Heart left ventricle (tissue), 16 donors: ENCODE data around the gene PARD3. TPM values are rescaled to one million over a fixed set of nuclear protein-coding genes. Genes with fewer than 3 reads are reported as not detected.

Source experiments
- ATAC-seq, 4 donors: fragments of 200-7000 bp; cut with Tn5 transposase; one replicate each; pipeline ENCODE4 v1.9.1; 2020 to 2022; ENCODE audit warnings: moderate library complexity in 4 of 4, mild to moderate bottlenecking in 3 of 4, moderate number of reproducible peaks in 1 of 4
- DNase-seq, 5 donors: peaks; one replicate each; pipeline ENCODE4 v3.0.0-alpha.2; 2020
- H3K27ac ChIP-seq, 12 donors: fragments of 200-600 bp; sonication (generic) in 4 of 12; one replicate each; pipeline versions ENCODE4 v1.5.0 to v1.8.0; 2016 to 2022; ENCODE audit warnings: mild to moderate bottlenecking in 2 of 12
- H3K27me3 ChIP-seq, 9 donors: fragments of 200-600 bp; sonication (generic) in 2 of 9; one replicate each; pipeline versions ENCODE4 v1.5.1 to v1.8.0; 2016 to 2022; ENCODE audit warnings: mild to moderate bottlenecking in 3 of 9
- H3K36me3 ChIP-seq, 9 donors: fragments of 200-600 bp; sonication (generic) in 2 of 9; one replicate each; pipeline versions ENCODE4 v1.5.0 to v1.8.0; 2018 to 2022; ENCODE audit warnings: mild to moderate bottlenecking in 2 of 9
- H3K4me1 ChIP-seq, 12 donors: fragments of 200-600 bp; sonication (generic) in 4 of 12; one replicate each; pipeline versions ENCODE4 v1.5.0 to v1.8.0; 2016 to 2022; ENCODE audit warnings: mild to moderate bottlenecking in 3 of 12
- H3K4me3 ChIP-seq, 12 donors: fragments of 200-600 bp; sonication (generic) in 4 of 12; one replicate each; pipeline versions ENCODE4 v1.5.0 to v1.8.0; 2017 to 2022; ENCODE audit warnings: mild to moderate bottlenecking in 9 of 12, moderate library complexity in 4 of 12
- H3K9me3 ChIP-seq, 12 donors: fragments of 200-600 bp; sonication (generic) in 4 of 12; one replicate each; pipeline versions ENCODE4 v1.5.0 to v1.8.0; 2016 to 2022; ENCODE audit warnings: mild to moderate bottlenecking in 1 of 12
- POLR2A ChIP-seq, 2 donors: fragments of 450-650 bp; IDR thresholded peaks; one replicate each; pipeline ENCODE4 v1.6.1; 2017; ENCODE audit warnings: antibody characterized with exemption in 2 of 2, mild to moderate bottlenecking in 2 of 2, moderate library complexity in 2 of 2
- WGBS, 4 donors: extraction: QIAGEN DNeasy Blood & Tissue Kit in 2 of 4; methylation state at CpG; one replicate each; pipeline versions ENCODE4 v1.1.5 to v1.1.7; 2013 to 2018; 5-methylcytosine and 5-hydroxymethylcytosine counted together
- intact Hi-C, 10 donors: fragments of 100-400 bp; cut with DNase I; formaldehyde crosslinking; loops; one replicate each; pipeline versions ENCODE4 v1.11.1 to v1.14.2; 2022
- polyA plus RNA-seq, 2 donors: library from polyadenylated mRNA; stranded (reverse); fragments of 200-250 nt; gene quantifications; one replicate each; pipeline ENCODE4 v1.2.3, GENCODE V29; 2013
- total RNA-seq, 9 donors: library from RNA; depleted of rRNA in 2 of 9; stranded (reverse); fragments of >200 nt in 2 of 9; fragmentation: NEBNext Ultra II Directional in 3 of 9; extraction: Animal tissue kit (Norgen Biotek cat#: 25700) in 3 of 9; gene quantifications; one replicate each; pipeline versions ENCODE4 v1.1.0 to v1.2.4, GENCODE V29; 2016 to 2023
- TF ChIP-seq, protein P1 (sequence below), 12 donors: fragments of 200-600 bp; sonication (generic) in 4 of 12; IDR thresholded peaks; one replicate each; pipeline versions ENCODE4 v1.5.0 to v1.8.0; 2018 to 2022; ENCODE audit warnings: antibody characterized with exemption in 12 of 12, mild to moderate bottlenecking in 5 of 12
- donor health status: ischemic (EF 13 %, LVEDD 7.1; RV severe dilation, severe dysfunction).
- donor health status: healthy with polysubstance abuse.
- donor health status: DM: no; HTN: yes; CAD: no.
- donor health status: DM: no; HTN: no; CAD: no.
- donor health status: ischemic (EF 25% LVEDD 6.9; RV normal size, moderate dysfunction).
- donor health status: ischemic (EF 25% LVEDD 5.7; RV mildly dilated, moderate dysfunction).
- donor health status: healthy.
- donor health status: DM: yes; HTN: yes; CAD: no.
- donor health status: ischemic (EF 35%, LVEDD 5.7; RV mildly dilated, moderate dysfunction).
- donor health status: nonischemic (EF 11% LVEDD 7.7; RV severe dilation, severe dysfunction).
- donor health status: DM: yes; HTN: yes; CAD: no.
- donor health status: PGD.
- donor health status: ischemic (EF 29% LVEDD 5.4; RV normal size, mild dysfunction).
- donor health status: nonischemic (EF 23%, LVEDD 6.1; RV moderate dilation, normal function).

Gene PARD3
- total and polyA plus RNA-seq, 11 donors = 24.8 to 69.7 (median 33.1) TPM

DNA sequence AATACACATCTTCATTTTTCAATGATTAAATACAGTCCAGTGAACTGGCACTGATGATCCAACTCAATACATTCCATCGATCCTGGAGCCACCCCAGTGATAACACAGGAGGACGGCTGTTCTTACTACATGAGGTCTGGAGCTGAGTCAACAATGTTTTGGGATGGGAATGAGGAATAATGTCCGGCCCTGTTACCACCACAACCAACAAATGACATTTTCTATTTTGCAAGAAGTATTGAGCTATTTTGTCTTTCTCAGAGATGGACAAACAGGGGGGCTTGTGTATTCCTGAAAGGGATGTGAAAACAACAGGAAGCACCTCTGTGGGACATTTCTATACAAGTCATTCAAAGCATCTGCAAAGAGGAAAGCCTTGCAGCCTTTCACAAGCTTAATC is 249.2 kb downstream of the PARD3 start:
- H3K9me3 ChIP-seq = no peaks in the 10 kb centered on the region
- intact Hi-C loops = no loop called here
- peaks cover 0 to 17% (median 8%) of the 10 kb centered on the region in 12 donors for H3K4me1 ChIP-seq
- TF ChIP-seq, protein P1, sequence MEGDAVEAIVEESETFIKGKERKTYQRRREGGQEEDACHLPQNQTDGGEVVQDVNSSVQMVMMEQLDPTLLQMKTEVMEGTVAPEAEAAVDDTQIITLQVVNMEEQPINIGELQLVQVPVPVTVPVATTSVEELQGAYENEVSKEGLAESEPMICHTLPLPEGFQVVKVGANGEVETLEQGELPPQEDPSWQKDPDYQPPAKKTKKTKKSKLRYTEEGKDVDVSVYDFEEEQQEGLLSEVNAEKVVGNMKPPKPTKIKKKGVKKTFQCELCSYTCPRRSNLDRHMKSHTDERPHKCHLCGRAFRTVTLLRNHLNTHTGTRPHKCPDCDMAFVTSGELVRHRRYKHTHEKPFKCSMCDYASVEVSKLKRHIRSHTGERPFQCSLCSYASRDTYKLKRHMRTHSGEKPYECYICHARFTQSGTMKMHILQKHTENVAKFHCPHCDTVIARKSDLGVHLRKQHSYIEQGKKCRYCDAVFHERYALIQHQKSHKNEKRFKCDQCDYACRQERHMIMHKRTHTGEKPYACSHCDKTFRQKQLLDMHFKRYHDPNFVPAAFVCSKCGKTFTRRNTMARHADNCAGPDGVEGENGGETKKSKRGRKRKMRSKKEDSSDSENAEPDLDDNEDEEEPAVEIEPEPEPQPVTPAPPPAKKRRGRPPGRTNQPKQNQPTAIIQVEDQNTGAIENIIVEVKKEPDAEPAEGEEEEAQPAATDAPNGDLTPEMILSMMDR (IDR thresholded peaks at IDR 0.05) = no peak
- no peak for TF ChIP-seq POLR2A (IDR thresholded peaks at IDR 0.05)
- ATAC-seq (no peak), DNase-seq (no peak)
- H3K36me3 ChIP-seq = no peaks in the 10 kb centered on the region
- H3K27me3 ChIP-seq = no peaks in the 10 kb centered on the region
- no peak overlapping the region for H3K27ac ChIP-seq
- WGBS, 4 donors = 25 to 51% (median 46%) methylated on average over 3 of the region's 3 CpGs
- H3K4me3 ChIP-seq = no peak overlapping the region

DNA sequence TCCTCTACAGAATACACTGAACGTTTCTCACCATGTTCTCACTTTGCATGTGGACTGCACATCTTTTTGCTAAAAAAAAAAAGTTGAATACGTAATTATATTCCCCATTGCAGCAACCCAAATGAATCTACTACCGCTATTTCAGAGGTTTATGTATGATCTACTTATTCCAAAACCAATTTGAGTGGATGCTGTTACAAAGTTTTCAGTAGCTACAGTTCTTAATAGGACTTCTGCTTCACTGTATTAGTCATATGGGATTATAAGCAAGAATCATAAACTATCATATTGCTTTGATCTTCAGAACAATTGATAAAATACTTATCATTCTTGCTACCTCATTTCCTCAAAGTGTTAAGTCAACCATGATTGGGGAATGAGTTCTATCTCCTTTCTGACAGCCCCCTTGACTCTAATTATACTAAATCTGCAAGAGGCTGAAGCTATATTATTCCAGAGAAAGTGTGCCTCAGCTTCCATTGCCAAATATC is 257.0 kb downstream of the PARD3 start:
- intact Hi-C loops = no loop called here
- Histone ChIP-seq H3K4me3 (no peak overlapping the region), H3K27me3 (no peaks in the 10 kb centered on the region), H3K4me1 (no peaks in the 10 kb centered on the region), H3K9me3 (no peaks in the 10 kb centered on the region), H3K27ac (no peak overlapping the region), H3K36me3 (no peaks in the 10 kb centered on the region)
- ATAC-seq (no peak), DNase-seq (no peak)
- WGBS, 4 donors = 94 to 96% (median 95%) methylated on average over 3 of the region's 3 CpGs
- no peak for TF ChIP-seq POLR2A (IDR thresholded peaks at IDR 0.05)
- TF ChIP-seq, protein P1 (IDR thresholded peaks at IDR 0.05) = no peak

DNA sequence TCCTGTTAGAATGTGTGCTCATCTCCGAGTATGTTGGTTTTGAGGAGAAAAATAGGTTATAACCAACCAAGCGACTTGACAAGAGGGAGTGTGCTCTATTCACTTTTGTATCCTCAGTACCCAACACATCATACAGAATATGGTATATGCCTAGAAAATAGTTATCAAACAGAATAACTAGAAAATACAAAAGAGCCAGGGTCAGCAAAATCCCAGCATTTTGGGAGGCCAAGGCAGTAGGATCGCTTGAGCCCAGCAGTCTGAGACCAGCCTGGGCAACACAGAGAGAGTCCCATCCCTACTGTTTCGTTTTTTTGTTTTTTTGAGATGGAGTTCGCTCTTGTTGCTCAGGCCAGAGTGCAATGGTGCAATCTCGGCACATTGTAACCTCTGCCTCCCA is 257.9 kb downstream of the PARD3 start:
- Histone ChIP-seq H3K4me1 (no peaks in the 10 kb centered on the region), H3K27me3 (no peaks in the 10 kb centered on the region), H3K9me3 (no peaks in the 10 kb centered on the region), H3K4me3 (no peak overlapping the region), H3K27ac (no peak overlapping the region), H3K36me3 (no peaks in the 10 kb centered on the region)
- no peak for ATAC-seq
- WGBS, 4 donors = 93 to 99% (median 97%) methylated on average over 6 of the region's 6 CpGs
- intact Hi-C loops = no loop called here
- no peak for TF ChIP-seq POLR2A (IDR thresholded peaks at IDR 0.05)
- TF ChIP-seq, protein P1 (IDR thresholded peaks at IDR 0.05) = no peak
- DNase-seq = no peak

DNA sequence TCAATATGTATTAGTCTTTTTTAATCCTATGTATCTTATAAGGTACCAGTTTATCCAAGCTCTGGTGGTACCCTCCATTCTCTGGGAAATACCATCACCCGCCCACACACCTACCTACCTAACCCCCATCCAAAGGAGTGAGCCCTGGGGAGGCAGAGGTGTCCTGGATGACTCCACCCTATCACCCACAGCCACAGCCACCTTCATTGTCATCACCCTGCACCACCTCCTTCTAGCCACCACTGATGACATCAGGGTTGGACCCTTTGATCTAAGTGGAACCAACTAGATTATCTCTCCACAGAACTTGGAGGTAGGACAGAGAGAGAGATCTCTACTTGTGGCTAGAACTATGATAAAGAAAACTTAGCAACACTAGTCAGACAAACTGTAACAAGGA is 259.4 kb downstream of the PARD3 start:
- no peak for DNase-seq
- Histone ChIP-seq H3K36me3 (no peaks in the 10 kb centered on the region), H3K27me3 (no peaks in the 10 kb centered on the region), H3K4me1 (no peaks in the 10 kb centered on the region), H3K9me3 (no peaks in the 10 kb centered on the region), H3K27ac (no peak overlapping the region), H3K4me3 (no peak overlapping the region)
- intact Hi-C loops = no loop called here
- 90 to 100% (median 98%) methylated on average over 1 of the region's 1 CpG for WGBS, 4 donors
- ATAC-seq = no peak
- no peak for TF ChIP-seq POLR2A (IDR thresholded peaks at IDR 0.05)
- TF ChIP-seq, protein P1 (IDR thresholded peaks at IDR 0.05) = no peak
